WTC11 (cell line): Measurements from ENCODE around the gene ARHGAP10. TPM values are rescaled to one million over a fixed set of nuclear protein-coding genes. Genes with fewer than 3 reads are reported as not detected.

Source experiments
- ATAC-seq: fragments of 200-7000 bp; cut with Tn5 transposase; 2 replicates; pipeline ENCODE4 v1.10.0; 2021; ENCODE audit warnings: mild to moderate bottlenecking, moderate library complexity
- CTCF ChIA-PET: fragments of 300-600 bp; sonication (Branson Sonifier 250); formaldehyde crosslinking; loops from one replicate; lab custom pipeline; 2021; ENCODE audit warnings: antibody characterized with exemption; lab: Charles Lee
- POLR2A ChIA-PET: fragments of 350-600 bp; sonication (Branson Sonifier 250); formaldehyde crosslinking; loops from one replicate; lab custom pipeline; 2021; ENCODE audit warnings: antibody characterized with exemption; lab: Charles Lee
- DNase-seq: peaks from one replicate; pipeline ENCODE4 v3.0.0; 2021; ENCODE audit warnings: low spot score
- H3K27ac Mint-ChIP-seq: 2 replicates; pipeline ENCODE4 v1.8.0; 2021; ENCODE audit warnings: mixed read lengths
- H3K27me3 Mint-ChIP-seq: 2 replicates; pipeline ENCODE4 v1.8.0; 2021; ENCODE audit warnings: low read depth, mild to moderate bottlenecking, moderate library complexity, mixed read lengths
- H3K36me3 Mint-ChIP-seq: 2 replicates; pipeline ENCODE4 v1.8.0; 2021; ENCODE audit warnings: mixed read lengths
- H3K4me1 Mint-ChIP-seq: 2 replicates; pipeline ENCODE4 v1.8.0; 2022; ENCODE audit warnings: mixed read lengths
- H3K4me3 Mint-ChIP-seq: 2 replicates; pipeline ENCODE4 v1.8.0; 2021; ENCODE audit warnings: mild to moderate bottlenecking, moderate library complexity, mixed read lengths
- H3K9me3 Mint-ChIP-seq: 2 replicates; pipeline ENCODE4 v1.8.0; 2021; ENCODE audit warnings: mixed read lengths
- AFF4 ChIP-seq: sonication (generic); formaldehyde crosslinking; IDR thresholded peaks from 2 replicates; pipeline ENCODE4 v1.8.1; 2023; ENCODE audit warnings: mild to moderate bottlenecking, missing genetic modification reagents, borderline replicate concordance
- ATF3 ChIP-seq: sonication (generic); formaldehyde crosslinking; conservative IDR thresholded peaks from 2 replicates; pipeline ENCODE4 v1.8.1; 2022; ENCODE audit warnings: mild to moderate bottlenecking, missing genetic modification reagents
- CBFB ChIP-seq: sonication (generic); formaldehyde crosslinking; IDR thresholded peaks from 2 replicates; pipeline ENCODE4 v1.8.1; 2022; ENCODE audit warnings: mild to moderate bottlenecking, low read depth, missing genetic modification reagents
- CDX4 ChIP-seq: fragments of 250-450 bp; sonication (Bioruptor Pico); IDR thresholded peaks from 2 replicates; pipeline ENCODE4 v1.9.0; 2021; ENCODE audit warnings: moderate library complexity, mild to moderate bottlenecking, inconsistent platforms, borderline replicate concordance
- E2F5 ChIP-seq: sonication (generic); formaldehyde crosslinking; IDR thresholded peaks from 2 replicates; pipeline ENCODE4 v1.8.1; 2022; ENCODE audit warnings: mild to moderate bottlenecking, moderate library complexity, missing genetic modification reagents
- JUN ChIP-seq: sonication (generic); formaldehyde crosslinking; IDR thresholded peaks from 2 replicates; pipeline ENCODE4 v1.8.0; 2023; ENCODE audit warnings: mild to moderate bottlenecking, missing genetic modification reagents
- MXD4 ChIP-seq: fragments of 250-450 bp; sonication (Bioruptor Pico); IDR thresholded peaks from 2 replicates; pipeline ENCODE4 v1.8.0; 2021; ENCODE audit warnings: mild to moderate bottlenecking, moderate library complexity, borderline replicate concordance
- NFATC4 ChIP-seq: fragments of 250-450 bp; sonication (Bioruptor Pico); IDR thresholded peaks from 2 replicates; pipeline ENCODE4 v1.9.0; 2021; ENCODE audit warnings: mild to moderate bottlenecking
- PRDM15 ChIP-seq: sonication (generic); formaldehyde crosslinking; IDR thresholded peaks from 2 replicates; pipeline ENCODE4 v1.8.0; 2022; ENCODE audit warnings: missing genetic modification reagents
- PREB ChIP-seq: sonication (generic); formaldehyde crosslinking; IDR thresholded peaks from 2 replicates; pipeline ENCODE4 v1.8.1; 2022; ENCODE audit warnings: mild to moderate bottlenecking, missing genetic modification reagents, moderate library complexity, borderline replicate concordance
- RORB ChIP-seq: fragments of 250-450 bp; sonication (Bioruptor Pico); IDR thresholded peaks from 2 replicates; pipeline ENCODE4 v1.9.0; 2021; ENCODE audit warnings: mild to moderate bottlenecking
- SMAD3 ChIP-seq: sonication (generic); formaldehyde crosslinking; IDR thresholded peaks from 2 replicates; pipeline ENCODE4 v1.8.0; 2022; ENCODE audit warnings: missing genetic modification reagents, mild to moderate bottlenecking, borderline replicate concordance
- SMAD4 ChIP-seq: sonication (generic); formaldehyde crosslinking; IDR thresholded peaks from 2 replicates; pipeline ENCODE4 v1.8.0; 2022; ENCODE audit warnings: mild to moderate bottlenecking, missing genetic modification reagents
- TEAD4 ChIP-seq: sonication (generic); formaldehyde crosslinking; IDR thresholded peaks from 2 replicates; pipeline ENCODE4 v1.8.0; 2022; ENCODE audit warnings: mild to moderate bottlenecking, missing genetic modification reagents
- TP53 ChIP-seq: sonication (generic); formaldehyde crosslinking; IDR thresholded peaks from 2 replicates; pipeline ENCODE4 v1.8.1; 2023; ENCODE audit warnings: mild to moderate bottlenecking, missing genetic modification reagents
- USF1 ChIP-seq: sonication (generic); formaldehyde crosslinking; IDR thresholded peaks from 2 replicates; pipeline ENCODE4 v1.8.0; 2022; ENCODE audit warnings: mild to moderate bottlenecking, missing genetic modification reagents
- ZBTB21 ChIP-seq: sonication (generic); formaldehyde crosslinking; IDR thresholded peaks from 2 replicates; pipeline ENCODE4 v1.8.1; 2023; ENCODE audit warnings: mild to moderate bottlenecking, missing genetic modification reagents, borderline replicate concordance
- ZNF232 ChIP-seq: sonication (generic); formaldehyde crosslinking; IDR thresholded peaks from 2 replicates; pipeline ENCODE4 v1.8.0; 2022; ENCODE audit warnings: mild to moderate bottlenecking, missing genetic modification reagents
- ZNF317 ChIP-seq: sonication (generic); formaldehyde crosslinking; IDR thresholded peaks from 2 replicates; pipeline ENCODE4 v1.8.1; 2023; ENCODE audit warnings: low read depth, mild to moderate bottlenecking, moderate library complexity, missing genetic modification reagents, borderline replicate concordance
- ZNF396 ChIP-seq: fragments of 250-450 bp; sonication (Bioruptor Pico); IDR thresholded peaks from 2 replicates; pipeline ENCODE4 v1.8.0; 2021; ENCODE audit warnings: mild to moderate bottlenecking, moderate library complexity, borderline replicate concordance
- ZNF416 ChIP-seq: fragments of 250-450 bp; sonication (Bioruptor Pico); IDR thresholded peaks from 2 replicates; pipeline ENCODE4 v1.9.0; 2021; ENCODE audit warnings: mild to moderate bottlenecking, inconsistent platforms
- total RNA-seq: library from RNA; stranded (reverse); gene quantifications from 3 replicates; pipeline ENCODE4 v1.2.3, GENCODE V29; 2021

ARHGAP10 gene
- total RNA-seq, 1 experiment from 2014 or later: 9.6 TPM

- TF ChIP-seq TP53 (CRISPR knock-in tag) (no peak), SMAD4 (CRISPR knock-in tag) (no peak)
These were observed 348.1 kb downstream of the ARHGAP10 start (continued) for GRCh38 chr4:148079961-148080360.

- Mint-ChIP-seq H3K4me1 (peaks cover 9% of the 10 kb centered on the region), H3K27ac (no peak overlapping the region), H3K36me3 (peaks cover 6% of the 10 kb centered on the region), H3K9me3 (peaks cover 9% of the 10 kb centered on the region), H3K27me3 (no peaks in the 10 kb centered on the region; the same call in 1 of the 2 replicates), H3K4me3 (no peak overlapping the region)
- ATAC-seq (no peak), DNase-seq (no peak)
- ChIA-PET POLR2A (no interaction called here), CTCF (interaction anchor here (0.8 to 1.0 kb wide), 2 partner anchors 10 to 21 kb away, joined by 3 to 4 read pairs; no protein-coding TSS in a partner anchor)
- no peak for TF ChIP-seq ZBTB21 (CRISPR knock-in tag)
- no peak for TF ChIP-seq E2F5 (CRISPR knock-in tag)
- TF ChIP-seq PRDM15 (CRISPR knock-in tag): no peak
- no peak for TF ChIP-seq MXD4
- TF ChIP-seq CBFB (CRISPR knock-in tag): no peak
- TF ChIP-seq ZNF317 (CRISPR knock-in tag): no peak
- TF ChIP-seq TEAD4 (CRISPR knock-in tag): no peak
- TF ChIP-seq NFATC4 (CRISPR knock-in tag): no peak
These were observed 349.4 kb downstream of the ARHGAP10 start for GRCh38 chr4:148081267-148081666.

GRCh38 chr4:148081745-148082144, 349.9 kb downstream of the ARHGAP10 start:
- Mint-ChIP-seq H3K4me1 (peaks cover 9% of the 10 kb centered on the region), H3K9me3 (peaks cover 6% of the 10 kb centered on the region; the same call in 1 of the 2 replicates), H3K27ac (no peak overlapping the region), H3K27me3 (no peaks in the 10 kb centered on the region; the same call in 1 of the 2 replicates), H3K36me3 (peaks cover 2% of the 10 kb centered on the region; the same call in 1 of the 2 replicates), H3K4me3 (no peak overlapping the region)
- CTCF ChIA-PET: interaction anchor here (0.8 to 1.2 kb wide), 3 partner anchors 10 to 22 kb away, joined by 3 to 4 read pairs (median 3); no protein-coding TSS in a partner anchor
- DNase-seq (no peak), ATAC-seq (peak; percentile 50)
- POLR2A ChIA-PET: no interaction called here
- TF ChIP-seq SMAD4 (CRISPR knock-in tag) (no peak), USF1 (CRISPR knock-in tag) (no peak), RORB (CRISPR knock-in tag) (no peak), AFF4 (CRISPR knock-in tag) (no peak), ATF3 (CRISPR knock-in tag) (no peak), CDX4 (CRISPR knock-in tag) (no peak), JUN (CRISPR knock-in tag) (no peak), SMAD3 (no peak), ZNF396 (no peak), ZNF416 (CRISPR knock-in tag) (no peak), ZBTB21 (CRISPR knock-in tag) (no peak), PREB (no peak), ZNF232 (CRISPR knock-in tag) (no peak)
